ENCODE data around the gene KRTAP10-6.

The KRTAP10-6 gene

DNA sequence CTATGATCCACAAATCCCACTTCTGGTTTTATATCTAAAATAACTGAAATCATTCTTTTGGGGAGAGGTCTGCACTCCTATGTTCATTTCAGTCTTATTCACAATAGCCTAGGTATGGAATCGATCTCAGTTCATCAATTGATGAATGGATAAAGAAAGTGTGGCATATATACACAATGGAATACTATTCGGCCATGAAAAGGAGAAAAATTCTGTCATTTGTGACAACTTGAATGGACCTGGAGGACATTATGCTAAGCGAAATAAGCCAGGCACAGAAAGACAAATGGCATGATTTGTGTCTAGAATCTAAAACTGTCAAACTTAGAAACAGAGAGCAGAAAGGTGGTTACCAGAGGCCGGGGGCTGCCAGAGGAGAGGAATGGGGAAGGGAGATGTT lies 14.2 kb upstream of the KRTAP10-6 start:
- no peaks in the 10 kb centered on the region for H3K9me2 ChIP-seq (replicated peaks; ENCODE audit: low read depth, low read length)
- H3K27me3 ChIP-seq (ENCODE audit: insufficient read depth, low read length, poor library complexity, severe bottlenecking), result no peaks in the 10 kb centered on the region
- no peaks in the 10 kb centered on the region for H3K79me2 ChIP-seq (ENCODE audit: insufficient read depth, low read length)
- no peak overlapping the region for H3K4me2 ChIP-seq (ENCODE audit: low read depth, low read length, poor library complexity, severe bottlenecking)
- H2AFZ ChIP-seq (ENCODE audit: low read length), result no peak overlapping the region
- no peaks in the 10 kb centered on the region for H3K36me3 ChIP-seq (ENCODE audit: insufficient read depth, low read length)
- H4K20me1 ChIP-seq (ENCODE audit: insufficient read depth, low read length, poor library complexity, severe bottlenecking), result no peaks in the 10 kb centered on the region
- H3K4me3 ChIP-seq (ENCODE audit: low read length, poor library complexity, severe bottlenecking), result no peak overlapping the region
- no peak overlapping the region for H3K9ac ChIP-seq (ENCODE audit: low read depth, low read length, poor library complexity, severe bottlenecking)
- TF ChIP-seq, protein P1, sequence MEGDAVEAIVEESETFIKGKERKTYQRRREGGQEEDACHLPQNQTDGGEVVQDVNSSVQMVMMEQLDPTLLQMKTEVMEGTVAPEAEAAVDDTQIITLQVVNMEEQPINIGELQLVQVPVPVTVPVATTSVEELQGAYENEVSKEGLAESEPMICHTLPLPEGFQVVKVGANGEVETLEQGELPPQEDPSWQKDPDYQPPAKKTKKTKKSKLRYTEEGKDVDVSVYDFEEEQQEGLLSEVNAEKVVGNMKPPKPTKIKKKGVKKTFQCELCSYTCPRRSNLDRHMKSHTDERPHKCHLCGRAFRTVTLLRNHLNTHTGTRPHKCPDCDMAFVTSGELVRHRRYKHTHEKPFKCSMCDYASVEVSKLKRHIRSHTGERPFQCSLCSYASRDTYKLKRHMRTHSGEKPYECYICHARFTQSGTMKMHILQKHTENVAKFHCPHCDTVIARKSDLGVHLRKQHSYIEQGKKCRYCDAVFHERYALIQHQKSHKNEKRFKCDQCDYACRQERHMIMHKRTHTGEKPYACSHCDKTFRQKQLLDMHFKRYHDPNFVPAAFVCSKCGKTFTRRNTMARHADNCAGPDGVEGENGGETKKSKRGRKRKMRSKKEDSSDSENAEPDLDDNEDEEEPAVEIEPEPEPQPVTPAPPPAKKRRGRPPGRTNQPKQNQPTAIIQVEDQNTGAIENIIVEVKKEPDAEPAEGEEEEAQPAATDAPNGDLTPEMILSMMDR (conservative IDR thresholded peaks at IDR 0.05; ENCODE audit: low read length), result no peak
- no peak for TF ChIP-seq EZH2phosphoT487 (IDR thresholded peaks at IDR 0.05; ENCODE audit: borderline replicate concordance)
- peaks cover 8% of the 10 kb centered on the region; the same call in 1 of the 2 replicates for H3K9me3 ChIP-seq (ENCODE audit: insufficient read depth, low read depth, low read length)
- no peaks in the 10 kb centered on the region for H3K4me1 ChIP-seq (ENCODE audit: insufficient read depth, low read length, poor library complexity, severe bottlenecking)
- H3F3A ChIP-seq (ENCODE audit: low read depth), result no peaks in the 10 kb centered on the region

DNA sequence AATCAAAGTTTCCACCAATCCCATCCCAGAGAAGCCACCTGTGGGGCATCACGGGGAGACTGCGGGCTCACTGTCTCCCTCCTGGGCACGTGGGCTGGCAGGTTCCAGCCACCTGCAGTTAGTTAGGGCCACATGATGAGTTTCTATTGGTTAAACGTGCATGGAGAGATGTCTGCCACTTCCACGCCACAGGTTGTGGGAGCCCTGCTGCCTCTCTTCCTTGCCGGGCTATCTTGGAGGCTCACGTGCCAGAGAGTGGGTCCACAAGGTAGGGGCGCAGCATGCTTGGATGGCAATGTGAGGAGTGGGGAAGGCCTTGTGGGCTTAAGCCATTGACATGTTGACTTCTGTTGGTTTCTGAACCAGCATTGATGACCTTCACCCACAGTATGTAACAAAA lies 11.6 kb upstream of the KRTAP10-6 start:
- no peak for TF ChIP-seq EZH2phosphoT487 (IDR thresholded peaks at IDR 0.05; ENCODE audit: borderline replicate concordance)
- TF ChIP-seq, protein P1 (conservative IDR thresholded peaks at IDR 0.05; ENCODE audit: low read length), result no peak
- Histone ChIP-seq H3K4me1 (ENCODE audit: insufficient read depth, low read length, poor library complexity, severe bottlenecking) (no peaks in the 10 kb centered on the region), H3K4me2 (ENCODE audit: low read depth, low read length, poor library complexity, severe bottlenecking) (no peak overlapping the region), H3K79me2 (ENCODE audit: insufficient read depth, low read length) (no peaks in the 10 kb centered on the region), H3K9me3 (ENCODE audit: insufficient read depth, low read depth, low read length) (no peaks in the 10 kb centered on the region), H3K4me3 (ENCODE audit: low read length, poor library complexity, severe bottlenecking) (no peak overlapping the region), H3K9ac (ENCODE audit: low read depth, low read length, poor library complexity, severe bottlenecking) (no peak overlapping the region), H3K27me3 (ENCODE audit: insufficient read depth, low read length, poor library complexity, severe bottlenecking) (no peaks in the 10 kb centered on the region), H3K36me3 (ENCODE audit: insufficient read depth, low read length) (no peaks in the 10 kb centered on the region), H3F3A (ENCODE audit: low read depth) (no peaks in the 10 kb centered on the region), H2AFZ (ENCODE audit: low read length) (no peak overlapping the region), H4K20me1 (ENCODE audit: insufficient read depth, low read length, poor library complexity, severe bottlenecking) (no peaks in the 10 kb centered on the region), H3K9me2 (replicated peaks; ENCODE audit: low read depth, low read length) (no peaks in the 10 kb centered on the region)

DNA sequence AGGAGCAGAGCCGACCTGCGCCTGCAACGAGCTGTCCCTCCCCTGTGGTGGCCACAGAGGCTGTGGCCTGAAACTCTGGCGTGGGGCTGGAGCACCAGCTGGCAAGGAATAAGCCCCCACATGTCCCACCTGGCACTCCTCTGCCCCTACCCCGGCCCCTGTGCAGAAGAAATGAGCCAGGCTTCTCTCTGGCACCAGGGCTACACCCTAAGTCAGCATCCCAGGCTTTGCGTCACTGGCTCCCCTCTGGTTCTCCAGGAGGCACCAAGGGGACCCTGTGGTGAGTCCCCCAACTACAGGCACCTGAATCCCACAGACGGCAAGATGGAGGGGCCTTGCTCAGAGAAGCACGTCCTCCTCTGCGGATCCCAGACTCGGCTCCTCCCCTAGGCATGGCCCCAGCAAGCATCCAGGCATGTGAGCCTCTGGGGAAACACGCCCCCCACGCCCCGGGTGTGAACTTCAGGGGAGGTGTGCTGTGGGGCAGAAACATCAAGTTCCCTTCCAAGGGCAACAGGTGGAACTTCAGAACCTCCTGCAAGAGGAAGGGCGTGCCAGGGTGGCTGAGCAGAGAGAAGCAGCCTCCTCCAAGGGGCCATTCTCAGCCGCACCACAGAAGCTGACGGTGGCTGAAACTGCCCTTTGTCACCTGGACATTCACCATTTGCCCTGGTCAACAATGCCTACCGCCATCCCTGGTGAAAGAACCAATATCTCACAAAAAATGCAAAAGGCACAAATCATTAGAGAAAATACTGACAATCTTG lies 11.0 kb upstream of the KRTAP10-6 start:
- Histone ChIP-seq H4K20me1 (ENCODE audit: insufficient read depth, low read length, poor library complexity, severe bottlenecking) (no peaks in the 10 kb centered on the region), H3K4me3 (ENCODE audit: low read length, poor library complexity, severe bottlenecking) (no peak overlapping the region), H3K4me2 (ENCODE audit: low read depth, low read length, poor library complexity, severe bottlenecking) (no peak overlapping the region), H3F3A (ENCODE audit: low read depth) (no peaks in the 10 kb centered on the region), H3K79me2 (ENCODE audit: insufficient read depth, low read length) (no peaks in the 10 kb centered on the region), H3K9me3 (ENCODE audit: insufficient read depth, low read depth, low read length) (no peaks in the 10 kb centered on the region), H3K27me3 (ENCODE audit: insufficient read depth, low read length, poor library complexity, severe bottlenecking) (no peaks in the 10 kb centered on the region), H3K36me3 (ENCODE audit: insufficient read depth, low read length) (no peaks in the 10 kb centered on the region), H3K9ac (ENCODE audit: low read depth, low read length, poor library complexity, severe bottlenecking) (no peak overlapping the region), H2AFZ (ENCODE audit: low read length) (no peak overlapping the region), H3K4me1 (ENCODE audit: insufficient read depth, low read length, poor library complexity, severe bottlenecking) (no peaks in the 10 kb centered on the region), H3K9me2 (replicated peaks; ENCODE audit: low read depth, low read length) (no peaks in the 10 kb centered on the region)
- TF ChIP-seq, protein P1 (conservative IDR thresholded peaks at IDR 0.05; ENCODE audit: low read length), result no peak

Data from Loucy (cell line).